Skeletal muscle satellite cell (primary cell): ENCODE data around the gene CMSS1.

Experiments
- H3K27me3 ChIP-seq: 2 replicates; pipeline ENCODE4 v1.7.0; 2013; ENCODE audit warnings: low read length; ENCODE audit not compliant: control insufficient read depth, insufficient read depth
- H3K36me3 ChIP-seq: 2 replicates; pipeline ENCODE4 v1.7.0; 2013; ENCODE audit warnings: mild to moderate bottlenecking, control low read depth, low read length; ENCODE audit not compliant: insufficient read depth
- H3K4me1 ChIP-seq: 2 replicates; pipeline ENCODE4 v1.7.0; 2013; ENCODE audit warnings: low read length; ENCODE audit not compliant: control insufficient read depth, insufficient read depth
- H3K4me2 ChIP-seq: 2 replicates; pipeline ENCODE4 v1.7.0; 2013; ENCODE audit warnings: mild to moderate bottlenecking, low read length
- H3K4me3 ChIP-seq: 2 replicates; pipeline ENCODE4 v1.7.0; 2013; ENCODE audit warnings: low read length
- H3K9ac ChIP-seq: 2 replicates; pipeline ENCODE4 v1.7.0; 2013; ENCODE audit warnings: mild to moderate bottlenecking, low read depth, low read length, moderate library complexity
- H3K9me3 ChIP-seq: replicated peaks from 2 replicates; pipeline ENCODE4 v1.7.0; 2013; ENCODE audit warnings: mild to moderate bottlenecking, control low read depth, low read length

The CMSS1 gene

DNA sequence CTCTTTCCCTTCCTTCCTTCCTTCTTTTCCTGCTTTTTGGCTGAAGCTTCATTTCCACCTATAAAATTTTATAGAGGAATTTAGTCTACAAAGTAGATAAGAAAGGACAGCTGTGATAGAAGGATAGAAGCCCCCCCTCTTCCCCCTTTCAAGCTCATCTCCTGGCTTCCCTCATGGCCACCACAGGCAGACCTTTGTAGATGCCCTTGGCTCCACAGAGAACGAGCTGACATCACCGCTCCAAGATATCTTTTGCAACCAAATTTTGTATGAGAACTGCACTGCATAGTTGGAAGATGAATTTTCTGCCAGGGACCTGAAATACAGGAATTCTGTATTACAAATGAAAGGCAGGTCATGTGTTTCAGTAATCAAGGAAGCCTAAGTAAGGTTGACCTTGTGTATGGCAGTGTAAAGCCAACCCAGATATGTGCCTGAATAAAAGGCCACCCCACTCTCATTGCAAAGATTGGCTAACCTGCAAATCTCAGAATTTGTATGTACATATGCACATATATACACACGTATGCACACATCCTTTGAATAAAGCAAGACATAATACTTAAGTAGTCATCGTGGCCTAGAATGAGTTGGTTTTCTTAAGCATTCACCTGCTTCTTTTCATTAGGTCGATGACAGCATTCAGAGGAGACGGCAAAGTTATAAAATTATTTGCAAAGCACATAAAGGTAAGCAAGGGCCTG lies 353.7 kb downstream of the CMSS1 start:
- Histone ChIP-seq H3K4me3 (no peak overlapping the region), H3K9ac (no peak overlapping the region), H3K36me3 (no peaks in the 10 kb centered on the region), H3K4me2 (no peak overlapping the region), H3K27me3 (no peaks in the 10 kb centered on the region), H3K9me3 (no peaks in the 10 kb centered on the region), H3K4me1 (no peaks in the 10 kb centered on the region)

DNA sequence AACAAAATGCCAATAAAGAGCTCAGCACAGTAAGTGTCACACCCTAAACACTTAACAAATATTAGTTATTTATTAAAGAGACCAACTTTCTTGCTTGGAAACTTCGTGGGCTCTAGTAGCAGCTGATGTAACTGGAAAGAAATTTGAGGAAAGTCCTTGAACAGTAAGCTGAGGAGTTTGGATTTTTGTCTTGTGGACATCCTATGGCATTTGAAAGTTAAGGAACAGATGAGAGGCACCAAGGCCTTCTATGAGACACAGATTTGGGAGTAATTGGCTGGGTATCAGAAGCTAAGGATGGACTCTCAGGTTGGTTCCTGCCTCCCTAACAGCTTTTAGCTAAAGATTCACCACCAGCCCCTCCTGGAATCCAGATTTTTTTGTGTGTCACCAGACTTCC lies 356.3 kb downstream of the CMSS1 start:
- no peak overlapping the region for H3K9ac ChIP-seq
- H3K4me1 ChIP-seq, result no peaks in the 10 kb centered on the region
- H3K4me3 ChIP-seq, result no peak overlapping the region
- no peaks in the 10 kb centered on the region for H3K9me3 ChIP-seq
- no peak overlapping the region for H3K4me2 ChIP-seq
- H3K27me3 ChIP-seq, result no peaks in the 10 kb centered on the region
- no peaks in the 10 kb centered on the region for H3K36me3 ChIP-seq

DNA sequence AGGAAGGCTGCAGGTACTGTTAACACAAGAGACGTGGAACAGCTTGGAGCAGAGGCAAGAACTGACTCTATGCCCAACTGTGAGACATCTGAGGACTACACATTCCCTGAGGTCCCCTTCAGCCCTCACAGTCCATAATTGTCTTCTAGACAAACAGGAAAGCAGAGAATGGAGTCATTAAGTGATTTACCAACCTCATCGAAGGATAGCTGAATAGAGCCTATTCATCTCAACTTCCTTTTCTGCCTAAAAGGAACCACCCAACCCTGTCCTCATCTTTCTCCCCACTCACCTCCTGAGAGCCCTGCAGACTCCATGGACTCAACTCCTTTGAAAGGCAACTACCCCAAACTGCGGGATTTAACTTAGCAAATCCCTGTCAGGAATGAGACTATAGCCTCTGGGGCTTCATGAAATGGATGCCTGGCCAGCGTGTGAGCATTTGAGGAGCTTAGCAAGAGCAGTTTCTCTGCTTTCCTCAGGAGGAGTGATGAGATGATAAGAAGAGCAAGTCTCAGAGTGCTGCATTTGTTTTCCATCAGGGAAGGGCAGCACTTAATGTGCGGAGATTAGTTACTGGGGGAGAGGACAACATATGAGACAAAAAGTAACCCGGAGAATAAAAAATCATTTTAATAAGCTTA lies 358.1 kb downstream of the CMSS1 start:
- Histone ChIP-seq H3K4me1 (no peaks in the 10 kb centered on the region), H3K27me3 (no peaks in the 10 kb centered on the region), H3K4me3 (no peak overlapping the region), H3K36me3 (peaks cover 3% of the 10 kb centered on the region), H3K9me3 (no peaks in the 10 kb centered on the region), H3K4me2 (no peak overlapping the region), H3K9ac (no peak overlapping the region)

DNA sequence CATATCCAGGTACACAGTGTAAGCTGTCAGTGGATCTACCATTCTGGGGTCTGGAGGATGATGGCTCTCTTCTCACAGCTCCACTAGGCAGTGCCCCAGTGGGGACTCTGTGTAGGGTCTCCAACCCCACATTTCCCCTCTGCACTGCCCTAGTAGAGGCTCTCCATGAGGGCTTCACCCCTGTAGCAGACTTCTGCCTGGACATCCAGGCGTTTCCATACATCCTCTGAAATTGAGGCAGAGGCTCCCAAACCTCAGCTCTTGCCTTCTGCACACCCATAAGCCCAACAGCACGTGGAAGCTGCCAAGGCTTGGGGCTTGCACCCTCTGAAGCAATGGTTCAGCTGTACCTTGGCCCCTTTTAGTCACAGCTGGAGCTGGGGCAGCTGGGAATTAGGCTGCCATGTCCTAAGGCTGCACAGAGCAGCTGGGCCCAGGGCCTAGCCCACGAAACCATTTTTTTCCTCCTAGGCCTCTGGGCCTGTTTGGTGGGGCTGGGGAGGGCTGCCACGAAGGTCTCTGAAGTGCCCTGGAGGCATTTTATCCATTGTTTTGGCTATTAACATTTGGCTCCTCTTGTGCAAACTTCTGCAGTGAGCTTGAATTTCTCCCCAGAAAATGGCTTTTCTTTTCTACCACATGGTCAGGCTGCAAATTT lies 362.2 kb downstream of the CMSS1 start:
- no peaks in the 10 kb centered on the region for H3K27me3 ChIP-seq
- peaks cover 3% of the 10 kb centered on the region for H3K36me3 ChIP-seq
- no peak overlapping the region for H3K4me2 ChIP-seq
- H3K4me1 ChIP-seq, result no peaks in the 10 kb centered on the region
- H3K9ac ChIP-seq, result no peak overlapping the region
- H3K9me3 ChIP-seq, result no peaks in the 10 kb centered on the region
- no peak overlapping the region for H3K4me3 ChIP-seq

DNA sequence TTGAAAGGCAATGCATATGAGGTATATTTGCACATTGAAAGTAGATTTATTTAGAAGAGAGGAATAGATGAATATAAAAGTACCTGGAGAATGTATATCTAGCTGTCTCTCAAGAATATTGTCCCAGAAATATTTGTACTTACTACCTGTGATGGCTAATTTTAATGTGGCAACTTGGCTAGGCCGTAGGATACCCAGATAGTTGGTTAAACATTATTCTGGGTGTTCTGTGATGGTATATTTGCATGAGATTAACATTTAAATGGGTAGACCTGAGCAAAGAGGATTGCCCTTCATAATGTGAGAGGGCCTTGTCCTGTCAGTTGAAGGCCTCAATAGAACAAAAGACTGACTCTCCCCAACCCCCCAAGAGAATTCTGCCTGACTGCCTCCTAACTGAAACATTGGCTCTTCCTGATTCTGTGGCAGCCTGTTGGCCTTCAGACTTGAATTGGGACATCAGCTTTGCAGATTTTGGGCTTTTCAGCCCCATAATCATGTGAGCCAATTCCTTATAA lies 366.0 kb downstream of the CMSS1 start:
- Histone ChIP-seq H3K36me3 (peaks cover 3% of the 10 kb centered on the region), H3K27me3 (no peaks in the 10 kb centered on the region), H3K4me2 (no peak overlapping the region), H3K9ac (no peak overlapping the region), H3K4me1 (no peaks in the 10 kb centered on the region), H3K4me3 (no peak overlapping the region), H3K9me3 (no peaks in the 10 kb centered on the region)

DNA sequence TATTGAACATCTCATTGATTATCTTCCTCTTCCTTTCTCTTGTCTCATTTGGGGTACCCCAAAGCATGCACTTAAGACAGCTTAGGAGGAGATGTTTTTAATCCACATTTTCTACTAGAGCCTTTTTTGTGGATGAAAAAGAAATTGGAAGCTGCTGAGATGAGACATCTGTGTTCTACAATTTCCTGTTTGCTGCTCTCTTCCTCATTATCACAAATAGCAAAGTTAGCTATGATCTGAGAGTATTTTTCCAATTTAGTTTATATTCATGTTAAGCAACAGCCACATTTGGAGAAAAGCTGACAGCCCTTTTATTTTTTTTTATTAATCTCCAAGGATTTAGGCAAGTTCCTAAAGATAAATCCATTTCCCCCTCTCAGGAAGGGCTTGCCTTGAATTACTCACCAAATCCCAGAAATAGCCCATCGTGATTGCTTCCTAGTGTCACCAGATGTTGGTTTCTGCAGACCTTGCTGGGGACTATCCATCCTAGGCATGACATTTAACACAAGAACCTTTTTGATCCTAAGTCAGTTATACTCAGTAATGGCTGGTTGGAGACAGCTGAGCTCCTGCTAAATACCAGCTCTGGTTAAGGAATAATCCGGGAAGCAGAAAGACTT lies 367.4 kb downstream of the CMSS1 start:
- Histone ChIP-seq H3K27me3 (peaks cover 3% of the 10 kb centered on the region), H3K36me3 (no peaks in the 10 kb centered on the region), H3K9ac (no peak overlapping the region), H3K9me3 (no peaks in the 10 kb centered on the region), H3K4me3 (no peak overlapping the region), H3K4me2 (no peak overlapping the region), H3K4me1 (no peaks in the 10 kb centered on the region)

DNA sequence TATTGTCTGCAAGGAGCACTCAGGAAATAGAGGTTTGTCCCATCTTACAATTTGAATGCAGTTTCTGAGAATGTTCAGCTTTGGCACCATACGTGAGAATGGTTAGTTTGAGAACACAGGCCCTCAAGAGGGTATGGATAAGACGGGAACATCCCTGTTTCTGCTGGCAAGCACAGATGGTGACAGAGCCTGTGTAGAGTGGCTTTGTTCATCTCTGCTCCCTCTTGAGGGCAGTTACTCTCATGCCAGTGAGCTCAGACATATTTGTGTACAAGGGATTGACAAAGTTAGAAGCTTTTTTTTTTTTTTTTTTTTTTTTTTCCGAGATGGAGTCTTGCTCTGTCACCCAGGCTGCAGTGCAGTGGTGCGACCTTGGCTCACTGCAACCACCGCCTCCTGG lies 368.2 kb downstream of the CMSS1 start:
- Histone ChIP-seq H3K4me2 (no peak overlapping the region), H3K9ac (no peak overlapping the region), H3K27me3 (peaks cover 3% of the 10 kb centered on the region), H3K9me3 (no peaks in the 10 kb centered on the region), H3K4me1 (no peaks in the 10 kb centered on the region), H3K4me3 (no peak overlapping the region), H3K36me3 (no peaks in the 10 kb centered on the region)

DNA sequence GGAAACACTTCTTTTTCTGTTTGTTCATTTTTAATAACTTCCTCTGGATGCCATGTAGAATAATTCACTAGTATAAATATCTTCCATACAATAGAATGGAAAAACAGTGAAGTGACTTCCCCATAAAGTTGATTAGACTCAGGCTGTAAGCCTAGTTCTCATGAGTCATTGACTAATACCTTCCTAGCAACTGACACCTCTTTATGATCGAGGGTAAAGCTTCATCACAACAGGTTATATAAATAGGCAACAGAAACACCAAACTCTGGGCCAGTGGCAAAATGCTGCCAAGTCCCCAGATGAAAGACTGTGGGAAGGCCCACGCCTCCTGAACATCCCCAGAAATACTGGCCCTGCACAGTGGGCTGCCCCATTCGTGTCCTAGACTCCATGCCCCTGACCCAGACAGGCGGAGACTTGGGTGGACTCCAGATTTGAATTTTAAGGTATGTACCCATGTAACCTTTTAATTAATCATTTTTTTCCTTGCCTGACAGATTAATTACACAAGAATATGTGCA lies 371.8 kb downstream of the CMSS1 start:
- no peak overlapping the region for H3K4me2 ChIP-seq

DNA sequence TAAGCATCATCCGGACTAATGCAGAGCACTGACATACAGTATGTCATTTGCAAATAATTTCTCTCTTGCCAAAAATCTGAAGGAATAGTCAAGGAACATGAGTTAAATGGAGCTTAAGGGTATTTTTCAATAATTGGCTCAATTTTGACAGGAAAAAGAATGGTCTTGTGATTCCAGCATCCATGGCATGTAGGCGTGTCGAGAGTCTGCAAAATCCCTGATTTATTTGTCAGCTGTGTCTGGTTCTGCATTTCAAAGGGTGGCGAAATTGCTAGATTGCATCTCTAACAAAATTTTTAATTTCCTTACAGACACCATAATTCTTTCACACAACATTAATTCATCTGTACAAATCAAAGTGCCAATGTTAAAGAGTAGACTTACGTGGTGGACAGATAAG lies 377.7 kb downstream of the CMSS1 start:
- Histone ChIP-seq H3K36me3 (no peaks in the 10 kb centered on the region), H3K4me2 (no peak overlapping the region), H3K4me1 (no peaks in the 10 kb centered on the region), H3K9ac (no peak overlapping the region), H3K27me3 (no peaks in the 10 kb centered on the region), H3K9me3 (no peaks in the 10 kb centered on the region), H3K4me3 (no peak overlapping the region)

More for the DNA sequence above, 371.8 kb downstream of the CMSS1 start:
- no peak overlapping the region for H3K9ac ChIP-seq
- no peaks in the 10 kb centered on the region for H3K4me1 ChIP-seq
- no peaks in the 10 kb centered on the region for H3K9me3 ChIP-seq
- H3K27me3 ChIP-seq, result peaks cover 3% of the 10 kb centered on the region
- no peaks in the 10 kb centered on the region for H3K36me3 ChIP-seq
- no peak overlapping the region for H3K4me3 ChIP-seq

DNA sequence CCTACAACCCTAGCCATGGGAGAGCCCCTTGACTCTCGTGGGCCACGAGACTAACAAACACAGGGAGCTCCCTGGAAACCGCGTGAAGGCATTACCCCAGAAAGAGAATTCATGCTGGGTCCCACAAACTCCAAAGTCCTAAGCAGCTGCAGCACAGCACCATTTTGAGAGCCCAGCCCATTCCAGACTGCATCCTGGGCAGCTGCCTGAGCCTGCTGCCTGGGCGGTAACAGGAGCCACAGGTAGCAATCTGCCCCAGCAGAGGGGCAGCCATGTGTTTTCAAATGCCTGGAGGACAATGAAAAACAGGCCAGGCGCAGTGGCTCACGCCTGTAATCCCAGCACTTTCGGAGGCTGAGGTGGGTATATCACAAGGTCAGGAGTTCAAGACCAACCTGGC lies 380.2 kb downstream of the CMSS1 start:
- Histone ChIP-seq H3K4me2 (no peak overlapping the region), H3K9ac (no peak overlapping the region), H3K4me3 (no peak overlapping the region), H3K9me3 (no peaks in the 10 kb centered on the region), H3K36me3 (no peaks in the 10 kb centered on the region), H3K4me1 (no peaks in the 10 kb centered on the region), H3K27me3 (no peaks in the 10 kb centered on the region)

DNA sequence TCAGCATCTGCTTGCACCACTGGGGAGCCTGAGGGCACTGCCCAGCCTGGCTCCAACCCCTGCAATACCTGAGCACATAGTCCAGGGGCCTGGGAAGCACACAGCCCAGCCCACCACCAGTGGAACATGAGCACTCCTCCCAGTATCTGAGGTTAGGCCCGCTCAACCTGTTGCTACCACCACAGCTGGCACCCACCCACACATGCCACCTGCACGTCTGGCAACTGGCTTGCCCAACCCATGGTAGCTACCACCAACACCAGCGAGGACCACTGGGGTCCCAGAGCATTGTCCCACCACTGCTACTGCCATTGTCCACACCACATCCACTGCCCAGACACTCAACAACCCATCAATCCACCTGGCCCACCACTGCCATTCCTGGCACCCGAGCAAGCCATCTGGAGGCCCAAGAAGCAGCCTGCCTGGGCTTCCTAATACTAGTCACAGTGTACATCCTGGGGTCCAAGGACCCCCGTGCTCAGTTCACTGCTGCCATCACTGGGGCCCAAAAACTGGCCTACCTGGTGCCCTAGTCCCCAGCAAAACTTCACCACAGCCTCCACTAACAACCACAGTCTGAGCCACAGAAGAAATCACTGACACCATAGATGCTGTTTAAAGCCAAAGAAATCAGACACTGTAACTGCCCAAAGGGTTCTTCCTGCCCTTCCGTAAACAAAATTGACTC lies 381.1 kb downstream of the CMSS1 start:
- H3K9ac ChIP-seq, result no peak overlapping the region
- no peaks in the 10 kb centered on the region for H3K36me3 ChIP-seq
- H3K27me3 ChIP-seq, result no peaks in the 10 kb centered on the region
- no peaks in the 10 kb centered on the region for H3K9me3 ChIP-seq
- no peak overlapping the region for H3K4me2 ChIP-seq
- no peaks in the 10 kb centered on the region for H3K4me1 ChIP-seq
- H3K4me3 ChIP-seq, result no peak overlapping the region
